ENCODE measurements around the gene CDHR2.

The CDHR2 gene

GRCh38 chr5:176642675-176643490, 93.7 kb downstream of the CDHR2 start:
- no peak for DNase-seq

GRCh38 chr5:176643491-176644219, 94.5 kb downstream of the CDHR2 start:
- no peak for DNase-seq

- DNase-seq, result no peak
These were observed 95.2 kb downstream of the CDHR2 start for GRCh38 chr5:176644294-176644693.

DNA sequence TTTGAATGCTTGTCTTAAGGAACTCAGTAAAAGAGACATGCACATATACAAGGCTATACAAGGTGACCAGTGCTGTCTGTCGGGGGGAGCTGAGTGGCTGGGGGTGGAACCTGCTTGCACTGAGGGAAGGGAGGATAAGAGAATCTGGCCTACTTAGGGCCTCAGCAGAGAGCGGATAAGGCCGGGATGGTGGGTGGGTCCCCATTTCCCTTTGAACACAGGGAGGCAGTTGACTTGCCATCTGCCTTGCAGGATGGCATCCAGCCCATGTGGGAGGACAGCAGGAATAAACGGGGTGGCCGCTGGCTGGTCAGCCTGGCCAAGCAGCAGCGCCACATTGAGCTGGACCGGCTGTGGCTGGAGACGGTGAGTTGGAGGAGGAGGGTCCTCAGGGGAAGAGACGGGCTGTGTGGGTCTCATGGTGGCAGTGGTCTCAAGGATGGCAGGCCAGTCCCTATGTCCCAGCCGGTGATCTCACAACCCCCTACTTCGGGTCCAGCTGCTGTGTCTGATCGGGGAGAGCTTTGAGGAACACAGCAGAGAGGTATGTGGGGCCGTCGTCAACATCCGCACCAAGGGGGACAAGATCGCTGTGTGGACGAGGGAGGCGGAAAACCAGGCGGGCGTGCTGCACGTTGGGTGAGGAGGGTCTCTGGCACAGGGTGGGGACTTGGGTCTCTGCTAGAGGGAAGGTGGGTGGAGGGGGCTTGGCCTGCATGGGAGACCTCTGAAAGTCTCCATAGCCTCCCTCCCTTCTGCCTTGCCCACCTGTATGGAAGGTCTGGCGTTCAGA, 95.9 kb downstream of the CDHR2 start:
- no peak for DNase-seq

All from fibroblast of skin of back (primary cell).